ENCODE measurements around the gene KCTD2. TPM values are rescaled to one million over a fixed set of nuclear protein-coding genes. Genes with fewer than 3 reads are reported as not detected.
A peak's percentile ranks its signal among the peaks of the same experiment; 100 is the strongest.
"Not testable (repeated sequence)": the region's sequence is repeated elsewhere in the genome, so short reads cannot be mapped to it uniquely, and the experiment has no call there.

KCTD2 gene
- total RNA-seq, 1 donor from 2014 or later = 22.3 TPM

- TF ChIP-seq CTCF (IDR thresholded peaks at IDR 0.05) = no peak
- H3K9me3 Mint-ChIP-seq (ENCODE audit: unreplicated experiment) = no peaks in the 10 kb centered on the region
- H3K36me3 Mint-ChIP-seq (ENCODE audit: unreplicated experiment) = peaks cover 5% of the 10 kb centered on the region
- H3K4me1 Mint-ChIP-seq (ENCODE audit: unreplicated experiment) = peaks cover 2% of the 10 kb centered on the region
- H3K27ac Mint-ChIP-seq (ENCODE audit: unreplicated experiment) = no peak overlapping the region
- H3K4me3 Mint-ChIP-seq (ENCODE audit: unreplicated experiment) = no peak overlapping the region
- H3K27me3 Mint-ChIP-seq (ENCODE audit: unreplicated experiment) = no peaks in the 10 kb centered on the region
- DNase-seq (ENCODE audit: extremely low spot score, unreplicated experiment) = no peak
Observed at GRCh38 chr17:75068750-75069149, 21.7 kb downstream of the KCTD2 start.

- Mint-ChIP-seq H3K36me3 (ENCODE audit: unreplicated experiment) (peaks cover 1% of the 10 kb centered on the region), H3K4me3 (ENCODE audit: unreplicated experiment) (no peak overlapping the region), H3K4me1 (ENCODE audit: unreplicated experiment) (peaks cover 2% of the 10 kb centered on the region), H3K9me3 (ENCODE audit: unreplicated experiment) (no peaks in the 10 kb centered on the region), H3K27me3 (ENCODE audit: unreplicated experiment) (no peaks in the 10 kb centered on the region), H3K27ac (ENCODE audit: unreplicated experiment) (no peak overlapping the region)
- TF ChIP-seq CTCF (IDR thresholded peaks at IDR 0.05) = peak; percentile 65
- no peak for DNase-seq (ENCODE audit: extremely low spot score, unreplicated experiment)
Observed at GRCh38 chr17:75069783-75070182, 22.8 kb downstream of the KCTD2 start.

- H3K4me3 Mint-ChIP-seq (ENCODE audit: unreplicated experiment); H3K4me1 Mint-ChIP-seq (ENCODE audit: unreplicated experiment); H3K27me3 Mint-ChIP-seq (ENCODE audit: unreplicated experiment); H3K27ac Mint-ChIP-seq (ENCODE audit: unreplicated experiment); H3K9me3 Mint-ChIP-seq (ENCODE audit: unreplicated experiment); DNase-seq (ENCODE audit: extremely low spot score, unreplicated experiment); H3K36me3 Mint-ChIP-seq (ENCODE audit: unreplicated experiment): not testable (repeated sequence)
Observed at GRCh38 chr17:75071478-75072271, 24.6 kb downstream of the KCTD2 start.

GRCh38 chr17:75072909-75073308, 25.9 kb downstream of the KCTD2 start:
- DNase-seq (ENCODE audit: extremely low spot score, unreplicated experiment); H3K4me3 Mint-ChIP-seq (ENCODE audit: unreplicated experiment); H3K4me1 Mint-ChIP-seq (ENCODE audit: unreplicated experiment); H3K36me3 Mint-ChIP-seq (ENCODE audit: unreplicated experiment); H3K27me3 Mint-ChIP-seq (ENCODE audit: unreplicated experiment); H3K27ac Mint-ChIP-seq (ENCODE audit: unreplicated experiment); H3K9me3 Mint-ChIP-seq (ENCODE audit: unreplicated experiment): not testable (repeated sequence)

GRCh38 chr17:75073618-75074047, 26.6 kb downstream of the KCTD2 start:
- Mint-ChIP-seq H3K9me3 (ENCODE audit: unreplicated experiment) (no peaks in the 10 kb centered on the region), H3K4me3 (ENCODE audit: unreplicated experiment) (no peak overlapping the region), H3K36me3 (ENCODE audit: unreplicated experiment) (no peaks in the 10 kb centered on the region), H3K27ac (ENCODE audit: unreplicated experiment) (no peak overlapping the region), H3K4me1 (ENCODE audit: unreplicated experiment) (peaks cover 8% of the 10 kb centered on the region), H3K27me3 (ENCODE audit: unreplicated experiment) (no peaks in the 10 kb centered on the region)
- TF ChIP-seq CTCF (IDR thresholded peaks at IDR 0.05) = no peak
- no peak for DNase-seq (ENCODE audit: extremely low spot score, unreplicated experiment)

- peaks cover 17% of the 10 kb centered on the region for H3K4me1 Mint-ChIP-seq (ENCODE audit: unreplicated experiment)
- no peak overlapping the region for H3K27ac Mint-ChIP-seq (ENCODE audit: unreplicated experiment)
- H3K9me3 Mint-ChIP-seq (ENCODE audit: unreplicated experiment) = no peaks in the 10 kb centered on the region
- H3K36me3 Mint-ChIP-seq (ENCODE audit: unreplicated experiment) = no peaks in the 10 kb centered on the region
- DNase-seq (ENCODE audit: extremely low spot score, unreplicated experiment) = no peak
- H3K4me3 Mint-ChIP-seq (ENCODE audit: unreplicated experiment) = no peak overlapping the region
- TF ChIP-seq CTCF (IDR thresholded peaks at IDR 0.05) = no peak
- H3K27me3 Mint-ChIP-seq (ENCODE audit: unreplicated experiment) = no peaks in the 10 kb centered on the region
Observed at GRCh38 chr17:75074532-75074931, 27.5 kb downstream of the KCTD2 start.
